Right lobe of liver (tissue), 6 donors: Measurements from ENCODE around the gene TNFSF8. TPM values are rescaled to one million over a fixed set of nuclear protein-coding genes. Genes with fewer than 3 reads are reported as not detected.

Experiments used
- ATAC-seq, 4 donors: fragments of 200-7000 bp; cut with Tn5 transposase; one replicate each; pipeline ENCODE4 v1.9.1; 2020; ENCODE audit warnings: mild to moderate bottlenecking in 4 of 4, moderate library complexity in 4 of 4
- DNase-seq, 3 donors: peaks; one replicate each; pipeline ENCODE4 v3.0.0-alpha.2; 2020
- H3K27ac ChIP-seq, 3 donors: fragments of 200-600 bp; one replicate each; pipeline ENCODE4 v1.8.0; 2022
- H3K27me3 ChIP-seq, 2 donors: fragments of 200-600 bp; one replicate each; pipeline ENCODE4 v1.8.0; 2022
- H3K36me3 ChIP-seq, 4 donors: fragments of 200-600 bp; sonication (generic) in 1 of 4; one replicate each; pipeline versions ENCODE4 v1.5.1 to v1.8.0; 2017 to 2022; ENCODE audit warnings: control low read depth in 1 of 4
- H3K4me1 ChIP-seq, 4 donors: fragments of 200-600 bp; sonication (generic) in 1 of 4; one replicate each; pipeline versions ENCODE4 v1.5.1 to v1.8.0; 2017 to 2022; ENCODE audit warnings: control low read depth in 1 of 4
- H3K4me3 ChIP-seq, 3 donors: fragments of 200-600 bp; one replicate each; pipeline ENCODE4 v1.8.0; 2022
- H3K9me3 ChIP-seq, 4 donors: fragments of 200-600 bp; sonication (generic) in 1 of 4; one replicate each; pipeline versions ENCODE4 v1.5.1 to v1.8.0; 2017 to 2022; ENCODE audit warnings: control low read depth in 1 of 4
- CTCF ChIP-seq, 4 donors: fragments of 200-600 bp in 3 of 4; fragments of 450-650 bp in 1 of 4; IDR thresholded peaks; one replicate each; pipeline versions ENCODE4 v1.5.1 to v1.8.0; 2016 to 2022; ENCODE audit warnings: antibody characterized with exemption in 4 of 4, mild to moderate bottlenecking in 2 of 4
- POLR2A ChIP-seq: fragments of 450-650 bp; IDR thresholded peaks from one replicate; pipeline ENCODE4 v1.6.1; 2017; ENCODE audit warnings: antibody characterized with exemption, mild to moderate bottlenecking
- WGBS: methylation state at CpG from one replicate; pipeline ENCODE4 v1.1.6; 2018; ENCODE audit warnings: low coverage, low lambda C conversion rate; ENCODE audit not compliant: insufficient coverage; ENCODE audit errors: missing lambda C conversion rate; 5-methylcytosine and 5-hydroxymethylcytosine counted together
- intact Hi-C, 2 donors: fragments of 100-400 bp; cut with DNase I; formaldehyde crosslinking; loops; one replicate each; pipeline versions ENCODE4 v1.11.2 to v1.14.1; 2022
- total RNA-seq, 6 experiments: library from RNA; depleted of rRNA in 2 of 6; stranded (reverse); fragments of >200 nt in 2 of 6; fragmentation: NEBNext Ultra II Directional in 3 of 6; extraction: Animal tissue kit (Norgen Biotek cat#: 25700) in 3 of 6; gene quantifications; one replicate each; pipeline versions ENCODE4 v1.1.0 to v1.2.4, GENCODE V29; 2016 to 2023
- donor health status: DM: no; HTN: yes; CAD: no.
- donor health status: DM: no; HTN: no; CAD: no.
- donor health status: DM: no; HTN: no; CAD: no.
- donor health status: DM: no; HTN: yes; CAD: no.
- donor health status: DM: no; HTN: yes; CAD: no.

Gene TNFSF8
- total RNA-seq, 6 experiments from 2014 or later, result 0.19 to 2.0 (median 0.38) TPM

DNA sequence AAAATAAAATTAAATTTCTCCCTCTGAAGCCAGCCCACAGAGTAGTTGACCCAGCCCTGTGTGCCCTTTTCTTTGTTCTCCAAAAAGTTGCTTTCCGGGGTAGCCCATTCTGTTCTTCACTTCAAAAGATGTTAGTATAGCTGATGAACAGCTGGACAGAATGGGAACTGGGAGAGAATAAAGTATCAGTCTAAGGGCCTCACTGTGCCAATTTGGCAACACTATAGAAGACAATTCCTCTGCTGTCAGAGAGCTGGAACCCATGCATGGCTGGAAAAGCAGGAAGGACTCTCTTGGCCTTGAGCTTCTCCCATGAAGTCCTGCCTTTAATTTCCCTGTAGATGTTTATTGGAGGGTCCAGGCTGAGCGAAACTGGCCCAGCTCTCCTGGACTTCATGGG lies 11.0 kb upstream of the TNFSF8 start:
- no peak overlapping the region for H3K4me3 ChIP-seq
- intact Hi-C loops, result no loop called here
- H3K4me1 ChIP-seq, result no peaks in the 10 kb centered on the region
- H3K27ac ChIP-seq, result no peak overlapping the region
- no peaks in the 10 kb centered on the region for H3K36me3 ChIP-seq
- 85% methylated on average over 2 of the region's 2 CpGs for WGBS
- ATAC-seq, result no peak
- H3K9me3 ChIP-seq, result no peaks in the 10 kb centered on the region
- TF ChIP-seq CTCF (IDR thresholded peaks at IDR 0.05), result no peak
- TF ChIP-seq POLR2A, result no peak
- no peak for DNase-seq
- H3K27me3 ChIP-seq, result no peaks in the 10 kb centered on the region

DNA sequence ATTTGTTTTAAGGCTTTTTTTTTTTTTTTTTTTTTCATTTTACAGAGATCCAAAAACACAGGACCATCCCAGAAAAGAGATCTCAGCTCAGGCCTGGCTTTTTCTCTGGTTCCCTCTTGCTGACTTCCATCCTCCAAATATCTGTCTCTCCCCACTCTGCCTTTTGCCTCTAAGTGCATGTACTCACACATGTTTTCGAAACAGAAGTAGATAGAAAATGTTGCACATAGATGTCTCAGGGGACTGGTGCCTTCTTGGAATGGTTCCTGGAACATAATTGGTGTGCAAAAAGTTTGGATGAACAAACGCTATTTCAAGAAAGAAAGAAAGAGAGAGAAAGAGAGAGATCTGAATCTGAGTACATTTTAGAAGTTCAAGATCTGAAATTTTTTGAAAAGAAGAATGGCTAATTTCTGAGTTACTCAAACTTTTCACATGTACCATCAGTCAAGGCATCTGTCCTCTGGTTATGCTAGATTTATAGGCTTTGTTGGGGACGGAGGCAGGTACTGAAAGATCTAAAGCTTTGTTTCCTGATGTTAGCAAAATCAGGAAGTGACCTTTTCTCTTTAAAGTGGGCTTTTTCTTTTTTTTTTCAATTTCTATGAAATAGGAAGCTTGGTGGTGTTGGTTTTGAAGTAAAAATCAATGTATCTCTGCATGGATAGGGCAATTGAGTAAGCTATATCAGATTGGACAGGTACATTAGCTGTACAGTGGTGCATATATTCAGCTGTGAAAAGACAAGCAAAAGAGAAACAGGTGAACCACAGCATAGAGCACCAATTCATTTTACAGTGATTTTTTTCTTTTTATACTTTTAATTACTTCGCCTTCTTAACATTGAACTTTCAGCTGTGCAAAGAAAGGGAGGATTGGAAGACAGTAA lies 8.5 kb upstream of the TNFSF8 start:
- ATAC-seq (no peak), DNase-seq (no peak)
- intact Hi-C loops, result no loop called here
- no peak overlapping the region for H3K27ac ChIP-seq
- no peak overlapping the region for H3K4me3 ChIP-seq
- no peaks in the 10 kb centered on the region for H3K36me3 ChIP-seq
- WGBS, result 73% methylated on average over 4 of the region's 4 CpGs
- H3K4me1 ChIP-seq, result no peaks in the 10 kb centered on the region
- H3K27me3 ChIP-seq, result no peaks in the 10 kb centered on the region
- TF ChIP-seq POLR2A (no peak), CTCF (IDR thresholded peaks at IDR 0.05) (no peak)
- H3K9me3 ChIP-seq, result no peaks in the 10 kb centered on the region

DNA sequence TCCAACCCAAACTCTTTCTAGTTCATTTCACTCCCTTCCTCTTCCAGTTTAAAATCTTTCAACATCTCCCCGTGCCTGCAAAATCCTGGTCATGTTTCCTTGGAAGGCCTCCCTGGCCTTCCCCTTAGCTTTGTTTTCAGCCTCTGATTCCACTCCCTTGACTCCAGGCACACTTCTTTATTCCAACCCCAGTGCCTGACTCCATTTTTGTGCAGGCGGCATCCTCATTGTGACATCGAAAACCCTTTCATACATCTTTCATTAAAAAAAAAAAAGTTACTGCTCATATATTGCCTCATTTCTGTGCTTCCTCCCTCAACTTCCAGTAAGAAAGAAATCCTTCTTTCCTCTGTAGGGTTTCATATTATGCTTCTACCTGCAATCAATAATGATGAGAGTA lies 7.1 kb upstream of the TNFSF8 start:
- Histone ChIP-seq H3K4me3 (no peak overlapping the region), H3K36me3 (no peaks in the 10 kb centered on the region), H3K27ac (no peak overlapping the region), H3K4me1 (no peaks in the 10 kb centered on the region), H3K27me3 (no peaks in the 10 kb centered on the region), H3K9me3 (no peaks in the 10 kb centered on the region)
- no peak for ATAC-seq
- TF ChIP-seq CTCF (IDR thresholded peaks at IDR 0.05) (no peak), POLR2A (no peak)
- 87% methylated on average over 3 of the region's 3 CpGs for WGBS
- no peak for DNase-seq
- intact Hi-C loops, result no loop called here

- Histone ChIP-seq H3K36me3 (no peaks in the 10 kb centered on the region), H3K27me3 (no peaks in the 10 kb centered on the region), H3K9me3 (no peaks in the 10 kb centered on the region), H3K4me1 (no peaks in the 10 kb centered on the region), H3K4me3 (no peak overlapping the region), H3K27ac (no peak overlapping the region)
- DNase-seq (no peak), ATAC-seq (no peak)
- 75% methylated on average over 1 of the region's 1 CpG for WGBS
- TF ChIP-seq CTCF (IDR thresholded peaks at IDR 0.05), result no peak
- TF ChIP-seq POLR2A, result no peak
- intact Hi-C loops, result no loop called here
Measured at GRCh38 chr9:114936581-114936980, 6.2 kb upstream of the TNFSF8 start.
